ENCODE results near the gene FBXO41. TPM values are rescaled to one million over a fixed set of nuclear protein-coding genes. Genes with fewer than 3 reads are reported as not detected.

The FBXO41 gene
- total RNA-seq, 1 experiment from 2014 or later, result 34.9 TPM

GRCh38 chr2:73295751-73296400 lies 11.6 kb upstream of the FBXO41 start:
- Histone ChIP-seq H3K4me1 (ENCODE audit: control insufficient read depth in 1 of 2, insufficient read depth in 2 of 2, low read length in 2 of 2) (peaks cover 10 to 17% of the 10 kb centered on the region in 2 experiments; a peak in 3 of 4 replicates), H3K9ac (ENCODE audit: low read length) (no peak overlapping the region), H4K20me1 (ENCODE audit: insufficient read depth) (no peaks in the 10 kb centered on the region), H3K4me3 (replicated peaks in 1 of 2; ENCODE audit: low read depth in 1 of 2, low read length in 2 of 2) (no peak overlapping the region), H2AFZ (ENCODE audit: low read depth, low read length, poor library complexity, severe bottlenecking) (no peak overlapping the region), H3K9me2 (ENCODE audit: insufficient read depth) (no peaks in the 10 kb centered on the region), H3K4me2 (ENCODE audit: low read length) (peak overlapping the region; percentile 54), H3K79me2 (ENCODE audit: insufficient read depth, low read length) (no peaks in the 10 kb centered on the region), H3K27ac (ENCODE audit: low read depth, low read length) (no peak overlapping the region), H3K9me3 (ENCODE audit: control insufficient read depth in 1 of 2, insufficient read depth in 1 of 2, low read depth in 1 of 2, low read length in 2 of 2) (no peaks in the 10 kb centered on the region), H3K27me3 (ENCODE audit: insufficient read depth, low read length) (peaks cover 17% of the 10 kb centered on the region; the same call in 1 of the 2 replicates), H3K36me3 (ENCODE audit: control insufficient read depth in 1 of 2, insufficient read depth in 2 of 2, low read length in 2 of 2) (no peaks in the 10 kb centered on the region)
- TF ChIP-seq TCF7L2 (IDR thresholded peaks at IDR 0.05; ENCODE audit: borderline replicate concordance, extremely low read depth, insufficient read depth, insufficient read length) (no peak), FOSL1 (IDR thresholded peaks at IDR 0.05; ENCODE audit: low read depth) (0 out of 2 replicates have a peak, but pooled peaks have one; percentile 7)
- CTCF ChIA-PET, result no interaction called here
- POLR2A ChIA-PET, result no interaction called here
- no TSS peak for BruUV-seq (replicated peaks)
- ATAC-seq (peak; percentile 71), DNase-seq (ENCODE audit: low read depth, low spot score) (no peak)
- RAD21 ChIA-PET (ENCODE audit: low non-redundant PET in 1 of 2, low total read pairs in 2 of 2, uncharacterized antibody in 2 of 2, unreplicated experiment in 2 of 2), result no interaction called here
- intact Hi-C loops (cut with micrococcal nuclease), result no loop called here

DNA sequence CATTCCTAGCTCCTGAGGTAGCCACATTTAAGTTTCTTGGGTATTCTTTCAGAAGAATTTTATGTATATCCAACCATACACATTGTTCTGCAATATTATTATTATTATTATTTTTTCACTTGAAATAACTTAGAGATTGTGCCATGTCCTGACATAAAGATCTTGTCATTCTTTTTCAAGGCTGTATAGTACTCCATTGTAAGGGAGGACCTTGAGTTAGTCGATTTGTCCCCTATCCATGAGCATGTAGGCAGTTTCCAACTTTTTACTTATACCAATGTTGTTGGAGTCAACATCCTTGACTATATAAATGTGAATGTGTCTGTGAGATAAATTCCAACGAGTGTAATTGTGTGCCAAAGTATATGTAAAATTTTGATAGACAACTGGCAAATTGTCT lies 10.0 kb upstream of the FBXO41 start:
- H4K20me1 ChIP-seq (ENCODE audit: insufficient read depth), result no peaks in the 10 kb centered on the region
- peaks cover 17% of the 10 kb centered on the region; the same call in 1 of the 2 replicates for H3K27me3 ChIP-seq (ENCODE audit: insufficient read depth, low read length)
- intact Hi-C loops (cut with micrococcal nuclease), result no loop called here
- CTCF ChIA-PET, result no interaction called here
- no peaks in the 10 kb centered on the region for H3K79me2 ChIP-seq (ENCODE audit: insufficient read depth, low read length)
- peak overlapping the region; percentile 84 for H2AFZ ChIP-seq (ENCODE audit: low read depth, low read length, poor library complexity, severe bottlenecking)
- no peaks in the 10 kb centered on the region for H3K9me2 ChIP-seq (ENCODE audit: insufficient read depth)
- DNase-seq (ENCODE audit: low read depth, low spot score), result no peak
- H3K4me3 ChIP-seq (replicated peaks in 1 of 2; ENCODE audit: low read depth in 1 of 2, low read length in 2 of 2), result peak overlapping the region in 1 of 2 experiments; percentile 34; a peak in 1 of 4 replicates
- H3K9ac ChIP-seq (ENCODE audit: low read length), result no peak overlapping the region; the same call in 1 of the 2 replicates
- no peak for ATAC-seq
- H3K9me3 ChIP-seq (ENCODE audit: control insufficient read depth in 1 of 2, insufficient read depth in 1 of 2, low read depth in 1 of 2, low read length in 2 of 2), result no peaks in the 10 kb centered on the region
- no peak overlapping the region for H3K27ac ChIP-seq (ENCODE audit: low read depth, low read length)
- BruUV-seq (replicated peaks), result no TSS peak
- POLR2A ChIA-PET, result no interaction called here
- peak overlapping the region; percentile 88 for H3K4me2 ChIP-seq (ENCODE audit: low read length)
- no peak for TF ChIP-seq CEBPB (IDR thresholded peaks at IDR 0.05; ENCODE audit: low read depth)
- no peak for TF ChIP-seq SRF (IDR thresholded peaks at IDR 0.05; ENCODE audit: low read depth)
- no peak for TF ChIP-seq YY1 (IDR thresholded peaks at IDR 0.05; ENCODE audit: extremely low read depth, insufficient replicate concordance, low read depth, low read length)
- TF ChIP-seq EZH2 (IDR thresholded peaks at IDR 0.05), result no peak
- TF ChIP-seq EGR1 (IDR thresholded peaks at IDR 0.05; ENCODE audit: low read depth), result no peak
- no peak for TF ChIP-seq EZH2phosphoT487 (IDR thresholded peaks at IDR 0.05; ENCODE audit: borderline replicate concordance)
- TF ChIP-seq, protein P1, sequence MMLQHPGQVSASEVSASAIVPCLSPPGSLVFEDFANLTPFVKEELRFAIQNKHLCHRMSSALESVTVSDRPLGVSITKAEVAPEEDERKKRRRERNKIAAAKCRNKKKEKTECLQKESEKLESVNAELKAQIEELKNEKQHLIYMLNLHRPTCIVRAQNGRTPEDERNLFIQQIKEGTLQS (IDR thresholded peaks at IDR 0.05), result no peak
- TF ChIP-seq, protein P2, sequence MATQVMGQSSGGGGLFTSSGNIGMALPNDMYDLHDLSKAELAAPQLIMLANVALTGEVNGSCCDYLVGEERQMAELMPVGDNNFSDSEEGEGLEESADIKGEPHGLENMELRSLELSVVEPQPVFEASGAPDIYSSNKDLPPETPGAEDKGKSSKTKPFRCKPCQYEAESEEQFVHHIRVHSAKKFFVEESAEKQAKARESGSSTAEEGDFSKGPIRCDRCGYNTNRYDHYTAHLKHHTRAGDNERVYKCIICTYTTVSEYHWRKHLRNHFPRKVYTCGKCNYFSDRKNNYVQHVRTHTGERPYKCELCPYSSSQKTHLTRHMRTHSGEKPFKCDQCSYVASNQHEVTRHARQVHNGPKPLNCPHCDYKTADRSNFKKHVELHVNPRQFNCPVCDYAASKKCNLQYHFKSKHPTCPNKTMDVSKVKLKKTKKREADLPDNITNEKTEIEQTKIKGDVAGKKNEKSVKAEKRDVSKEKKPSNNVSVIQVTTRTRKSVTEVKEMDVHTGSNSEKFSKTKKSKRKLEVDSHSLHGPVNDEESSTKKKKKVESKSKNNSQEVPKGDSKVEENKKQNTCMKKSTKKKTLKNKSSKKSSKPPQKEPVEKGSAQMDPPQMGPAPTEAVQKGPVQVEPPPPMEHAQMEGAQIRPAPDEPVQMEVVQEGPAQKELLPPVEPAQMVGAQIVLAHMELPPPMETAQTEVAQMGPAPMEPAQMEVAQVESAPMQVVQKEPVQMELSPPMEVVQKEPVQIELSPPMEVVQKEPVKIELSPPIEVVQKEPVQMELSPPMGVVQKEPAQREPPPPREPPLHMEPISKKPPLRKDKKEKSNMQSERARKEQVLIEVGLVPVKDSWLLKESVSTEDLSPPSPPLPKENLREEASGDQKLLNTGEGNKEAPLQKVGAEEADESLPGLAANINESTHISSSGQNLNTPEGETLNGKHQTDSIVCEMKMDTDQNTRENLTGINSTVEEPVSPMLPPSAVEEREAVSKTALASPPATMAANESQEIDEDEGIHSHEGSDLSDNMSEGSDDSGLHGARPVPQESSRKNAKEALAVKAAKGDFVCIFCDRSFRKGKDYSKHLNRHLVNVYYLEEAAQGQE (IDR thresholded peaks at IDR 0.05; ENCODE audit: low read depth), result no peak
- TF ChIP-seq ZNF274 (IDR thresholded peaks at IDR 0.05; ENCODE audit: low read depth, low read length), result no peak
- TF ChIP-seq RAD21 (IDR thresholded peaks at IDR 0.05; ENCODE audit: low read depth), result no peak
- TF ChIP-seq POLR2A (IDR thresholded peaks at IDR 0.05; ENCODE audit: borderline replicate concordance, extremely low read depth, insufficient read depth, insufficient read length), result no peak
- TF ChIP-seq MAX (IDR thresholded peaks at IDR 0.05), result no peak
- no peak for TF ChIP-seq POLR2AphosphoS5 (IDR thresholded peaks at IDR 0.05; ENCODE audit: low read depth, low read length)
- RAD21 ChIA-PET (ENCODE audit: low non-redundant PET in 1 of 2, low total read pairs in 2 of 2, uncharacterized antibody in 2 of 2, unreplicated experiment in 2 of 2), result no interaction called here
- peaks cover 10 to 24% of the 10 kb centered on the region in 2 experiments; a peak in 3 of 4 replicates for H3K4me1 ChIP-seq (ENCODE audit: control insufficient read depth in 1 of 2, insufficient read depth in 2 of 2, low read length in 2 of 2)
- H3K36me3 ChIP-seq (ENCODE audit: control insufficient read depth in 1 of 2, insufficient read depth in 2 of 2, low read length in 2 of 2), result no peaks in the 10 kb centered on the region
